HG03558 (cell line): ENCODE measurements around the gene PVRIG.
"Not testable (repeated sequence)": the region's sequence is repeated elsewhere in the genome, so short reads cannot be mapped to it uniquely, and the experiment has no call there.

Source experiments
- ATAC-seq: cut with Tn5 transposase; IDR thresholded peaks from one replicate; pipeline ENCODE4 v1.9.1; 2021; ENCODE audit warnings: moderate number of reproducible peaks; ENCODE audit not compliant: unreplicated experiment; ENCODE audit errors: extremely low read depth

The PVRIG gene

DNA sequence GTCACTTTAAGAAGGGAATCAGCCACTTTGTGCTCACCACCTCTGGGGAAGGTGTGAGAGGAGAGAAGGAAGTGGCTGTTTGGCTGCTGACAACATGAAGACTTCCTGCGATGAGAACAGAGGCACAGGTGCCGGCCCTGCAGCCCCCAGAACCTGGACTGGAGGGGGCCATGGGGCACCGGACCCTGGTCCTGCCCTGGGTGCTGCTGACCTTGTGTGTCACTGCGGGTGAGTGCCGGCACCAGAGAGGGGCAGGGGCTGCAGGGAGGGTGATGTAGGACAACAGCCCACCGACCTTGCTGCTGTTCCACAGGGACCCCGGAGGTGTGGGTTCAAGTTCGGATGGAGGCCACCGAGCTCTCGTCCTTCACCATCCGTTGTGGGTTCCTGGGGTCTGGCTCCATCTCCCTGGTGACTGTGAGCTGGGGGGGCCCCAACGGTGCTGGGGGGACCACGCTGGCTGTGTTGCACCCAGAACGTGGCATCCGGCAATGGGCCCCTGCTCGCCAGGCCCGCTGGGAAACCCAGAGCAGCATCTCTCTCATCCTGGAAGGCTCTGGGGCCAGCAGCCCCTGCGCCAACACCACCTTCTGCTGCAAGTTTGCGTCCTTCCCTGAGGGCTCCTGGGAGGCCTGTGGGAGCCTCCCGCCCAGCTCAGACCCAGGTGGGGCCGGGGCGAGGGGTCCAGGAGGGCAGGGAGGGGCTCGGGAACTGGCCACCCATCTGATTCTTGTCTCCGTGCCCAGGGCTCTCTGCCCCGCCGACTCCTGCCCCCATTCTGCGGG, at the start of gene PVRIG:
Gene PVRIG (plus strand): TSS at position 149 of the 785 bp plus-strand sequence. CDS start 22 bp downstream, at position 171.
- ATAC-seq: not testable (repeated sequence)

DNA sequence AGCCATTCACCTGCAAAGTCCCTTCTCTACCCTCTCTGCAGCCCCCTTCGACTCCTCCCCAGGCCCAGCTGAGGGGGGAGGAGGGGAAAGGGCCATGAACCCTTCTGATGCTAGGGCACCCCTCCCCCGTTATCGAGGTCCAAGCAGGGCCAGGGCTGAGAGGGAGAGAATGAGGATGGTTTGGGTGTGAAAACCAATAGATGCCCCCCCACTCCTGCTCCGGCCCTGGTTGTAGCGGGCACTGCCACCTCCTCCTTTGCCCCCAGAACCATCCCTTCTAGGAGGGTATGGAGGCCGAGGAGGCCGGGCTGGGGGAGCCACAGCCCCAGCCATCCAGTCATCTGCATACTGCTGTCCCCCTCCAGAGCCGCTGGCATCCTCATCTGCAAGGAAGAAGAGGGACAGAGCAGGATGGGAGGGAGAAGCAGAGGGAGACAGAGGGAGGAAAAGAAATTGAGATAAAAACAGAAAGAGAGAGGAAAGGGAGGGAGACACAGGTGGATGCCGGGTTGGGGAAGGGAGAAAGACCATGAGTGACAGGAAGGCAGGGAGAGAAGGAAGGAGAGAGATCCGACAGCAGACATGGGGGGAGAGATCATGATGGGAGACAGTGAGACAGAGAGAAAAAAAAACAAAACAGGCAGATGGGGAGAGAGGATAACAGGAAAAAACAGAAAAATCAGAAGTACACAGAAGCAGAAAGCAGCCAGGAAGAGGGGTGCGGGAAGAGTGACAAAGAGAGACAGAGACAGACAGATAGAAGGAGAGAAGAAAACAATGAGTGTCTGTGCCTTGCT, 49.5 kb upstream of the PVRIG start:
- no peak for ATAC-seq

DNA sequence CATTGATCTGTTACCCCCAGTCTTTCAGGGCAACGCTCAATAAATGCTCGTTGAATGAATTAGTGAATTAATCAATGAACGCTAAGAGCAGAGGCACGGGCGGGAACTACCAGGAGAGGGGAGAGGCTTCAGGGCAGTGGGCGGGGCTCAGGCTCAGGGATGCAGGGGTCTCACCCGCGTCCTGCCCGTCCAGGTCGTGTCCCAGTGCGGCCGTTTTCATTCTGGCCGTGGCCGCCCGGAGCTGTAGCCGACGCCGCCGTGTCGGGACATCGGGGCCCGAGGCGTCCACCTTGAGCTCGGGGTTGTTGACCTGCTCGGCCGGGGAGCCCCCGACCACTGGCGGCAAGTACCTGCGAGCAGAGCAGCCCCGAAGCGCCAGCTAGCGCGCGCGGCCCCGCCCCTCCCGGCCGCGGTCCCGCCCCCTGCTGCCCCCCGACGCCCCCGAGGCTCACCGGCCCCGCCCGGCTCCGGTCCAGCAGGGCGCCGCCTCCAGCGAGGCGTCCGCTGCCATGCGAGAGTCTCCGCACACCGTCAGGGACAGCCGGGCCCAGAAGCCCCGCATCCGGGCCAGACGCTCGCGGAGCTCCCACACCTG, 48.6 kb upstream of the PVRIG start:
- no peak for ATAC-seq

DNA sequence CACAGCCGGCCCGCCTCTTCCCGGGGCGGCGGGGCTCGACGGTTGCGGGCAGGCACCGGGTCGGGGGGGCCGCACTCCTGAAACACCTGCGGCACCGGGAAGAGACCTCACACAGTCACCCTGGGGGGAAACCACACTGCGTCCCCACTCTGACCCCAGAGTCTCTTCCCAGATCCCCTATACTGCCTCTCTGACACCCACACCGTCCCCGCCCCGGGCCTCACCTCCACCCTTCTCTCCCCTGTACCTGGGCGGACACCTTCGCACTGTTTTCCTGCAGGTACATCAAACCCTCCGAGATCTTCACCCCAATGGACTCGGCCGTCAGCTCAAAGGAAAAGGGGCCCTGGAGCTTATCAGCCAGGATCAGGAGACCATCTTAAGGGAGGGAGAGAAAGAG, 47.9 kb upstream of the PVRIG start:
- no peak for ATAC-seq

DNA sequence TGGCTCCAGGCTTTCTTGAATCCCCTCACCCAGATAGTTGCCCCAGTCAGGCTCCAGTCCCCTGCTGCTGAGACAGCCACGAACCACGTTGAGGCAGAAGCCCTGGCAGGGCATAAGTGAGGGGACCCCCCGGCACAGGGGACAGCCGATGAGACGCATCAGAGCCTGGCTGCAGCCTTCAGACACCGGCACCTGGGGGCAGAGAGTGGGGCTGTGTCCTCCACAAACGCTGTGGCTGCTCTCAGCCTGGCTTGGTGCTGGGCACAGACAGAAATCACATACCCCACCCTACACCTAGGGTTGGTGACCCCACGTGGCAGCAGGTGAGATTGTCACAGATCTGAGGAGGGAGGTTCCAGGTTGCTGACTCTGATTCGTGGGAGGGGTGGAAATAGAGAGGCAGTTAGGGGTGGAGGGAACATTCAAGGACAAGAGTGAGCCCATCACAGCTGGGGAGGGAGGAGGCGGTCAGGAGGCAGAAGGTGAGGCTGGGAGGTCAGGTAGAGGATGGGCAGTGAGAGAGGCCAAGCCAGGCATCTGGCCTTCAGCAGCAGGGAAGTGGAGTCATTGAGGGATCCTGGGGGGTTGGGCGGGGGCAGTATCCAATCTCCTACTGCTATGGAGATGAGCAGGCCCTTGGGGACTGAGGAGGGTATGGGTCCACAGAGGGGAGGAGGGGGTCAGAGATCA, 45.8 kb upstream of the PVRIG start:
- no peak for ATAC-seq

DNA sequence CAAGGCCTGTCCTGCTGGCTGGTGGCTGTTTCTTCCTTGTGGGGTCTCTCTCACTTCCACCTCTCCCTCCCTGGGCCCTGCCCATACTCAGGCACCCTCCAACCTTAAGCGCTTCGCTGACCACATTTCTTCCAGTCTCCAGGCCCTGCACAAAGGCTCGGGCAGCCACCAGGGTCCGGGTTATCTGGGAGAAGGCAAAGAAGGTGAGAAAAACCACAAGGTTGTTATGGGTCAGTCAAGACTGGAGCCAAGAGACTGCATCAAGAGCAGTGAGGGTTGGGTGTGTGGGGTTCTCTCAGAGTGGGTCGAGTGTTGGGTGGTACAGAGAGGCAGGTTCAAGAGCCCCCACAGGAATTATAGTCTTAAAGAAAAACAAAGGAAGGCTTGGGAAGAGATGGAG, 45.2 kb upstream of the PVRIG start:
- ATAC-seq: no peak

DNA sequence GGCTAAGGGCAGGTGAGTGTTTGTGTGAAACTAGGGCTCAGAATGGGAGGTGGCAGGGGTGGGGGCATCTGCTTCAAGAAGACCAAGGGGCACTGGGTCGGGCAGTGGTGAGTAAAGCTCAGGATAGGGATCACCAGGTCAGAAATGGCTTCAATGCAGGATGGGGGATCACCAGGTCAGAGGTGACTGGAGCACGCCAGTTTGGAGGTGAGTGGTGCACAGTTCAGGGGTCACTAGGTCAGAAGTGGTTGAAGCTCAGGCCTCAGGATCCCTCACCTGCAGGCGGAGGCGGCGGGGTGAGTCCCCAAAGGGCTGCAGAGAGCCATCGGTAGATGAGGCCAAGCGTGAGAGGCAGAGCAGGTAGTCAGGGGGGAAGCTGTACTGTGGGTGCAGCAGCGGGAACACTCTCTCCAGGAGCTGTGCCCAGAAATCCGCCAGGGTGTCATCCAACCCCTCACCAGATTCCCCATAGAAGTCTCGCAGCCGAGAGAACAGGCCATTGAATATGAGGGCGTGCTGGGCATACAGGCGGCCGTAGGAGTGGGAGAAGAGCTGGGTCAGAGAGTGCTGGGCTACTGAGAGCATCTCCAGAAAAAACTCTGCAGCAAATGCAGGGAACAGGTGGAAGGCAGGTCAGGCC, 44.3 kb upstream of the PVRIG start:
- no peak for ATAC-seq

DNA sequence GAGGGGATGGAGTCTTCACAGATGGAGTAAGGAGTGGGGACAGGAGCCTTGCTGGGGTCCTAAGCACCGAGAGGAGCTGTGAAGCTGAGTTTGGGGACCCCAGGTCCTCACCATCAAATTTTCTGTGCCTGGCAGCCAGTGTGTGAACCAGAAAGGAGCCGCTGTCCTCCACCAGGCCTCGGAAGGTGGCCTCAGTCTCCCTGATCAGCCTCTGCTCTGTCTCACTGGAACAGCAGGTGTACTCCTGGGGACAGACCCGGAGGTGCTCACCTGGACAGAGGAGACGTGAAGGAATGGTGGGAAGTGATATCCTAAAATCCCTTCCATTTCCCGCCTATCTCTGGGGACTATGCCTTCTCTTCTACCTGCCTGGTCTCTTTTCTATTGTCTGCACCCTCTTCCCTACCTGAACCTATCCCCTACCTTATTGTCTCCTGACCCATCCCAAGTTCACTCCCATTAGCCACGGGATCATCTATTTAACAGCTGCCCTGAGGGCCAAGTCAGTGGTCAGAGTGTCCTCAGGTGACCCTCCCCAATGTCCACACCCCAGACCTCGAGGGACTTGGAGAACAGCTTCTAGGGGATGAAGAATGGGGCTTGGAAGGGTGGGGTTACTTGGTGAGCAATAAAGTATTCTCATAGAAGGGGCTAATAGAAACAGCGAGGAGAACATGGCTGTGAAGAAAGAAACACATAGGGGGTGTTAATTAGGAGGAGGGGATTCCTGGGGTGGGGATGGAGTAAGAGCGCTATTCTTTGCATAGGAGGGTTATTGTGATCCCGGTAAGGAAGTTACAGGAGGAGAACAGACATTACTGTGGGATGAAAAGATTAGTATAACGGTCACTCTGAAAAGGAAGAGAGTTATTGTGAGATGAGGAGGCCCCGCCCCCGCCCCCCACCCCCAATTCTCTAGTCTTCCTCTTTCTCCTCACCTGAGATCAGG, 43.4 kb upstream of the PVRIG start:
- no peak for ATAC-seq

DNA sequence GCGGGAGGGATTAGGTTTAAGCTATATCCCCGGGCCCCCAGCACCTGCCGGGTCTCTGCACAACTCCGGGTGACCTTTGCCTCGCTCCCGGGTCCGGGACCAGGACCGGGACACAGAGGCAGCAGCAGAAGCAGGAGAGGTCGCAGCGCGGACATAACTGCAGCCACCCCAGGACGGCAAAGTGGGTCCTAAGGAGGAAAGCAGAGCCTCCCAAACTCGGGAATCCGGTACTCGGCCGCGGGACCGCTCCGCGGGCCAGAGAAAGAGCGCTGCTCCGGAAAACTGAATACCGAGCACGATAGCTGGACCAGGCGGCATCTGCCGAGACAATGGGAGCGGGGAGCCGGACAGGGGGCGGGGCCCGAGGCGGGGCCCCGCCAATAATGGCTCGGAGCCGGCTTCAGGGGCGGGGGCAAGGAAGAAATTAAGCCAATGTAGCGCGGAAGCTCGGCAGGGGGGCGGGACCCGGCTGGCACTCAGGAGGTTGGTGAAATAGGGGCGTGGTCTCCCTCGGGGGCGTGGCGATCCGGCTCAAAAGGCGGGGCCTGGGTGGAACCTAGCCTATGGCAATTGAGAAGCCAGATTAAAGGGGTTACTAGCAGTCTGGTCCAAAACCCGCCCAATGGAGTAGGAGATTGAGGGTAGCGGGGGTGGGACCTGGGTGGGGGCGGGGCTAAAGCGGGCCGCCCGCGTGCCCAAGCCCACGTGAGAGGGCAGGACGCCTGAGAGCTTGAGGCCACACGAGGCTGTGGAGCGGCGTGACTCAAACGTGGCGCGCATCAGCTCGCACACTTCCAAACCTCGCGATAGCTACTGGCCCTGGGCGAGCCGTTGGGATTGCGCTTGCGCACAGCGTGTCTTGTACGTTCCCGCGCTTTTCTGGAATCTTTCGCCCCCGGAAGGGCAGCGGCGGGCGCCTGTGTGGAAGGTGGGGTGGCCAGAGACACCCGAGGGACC, 42.4 kb upstream of the PVRIG start, which contains the start of the genes GPC2 and STAG3:
Gene GPC2 (minus strand): TSS at position 337 of the 957 bp plus-strand sequence. CDS start 182 bp downstream, at position 155.
Gene STAG3 (plus strand): TSS at position 874 of the 957 bp plus-strand sequence. CDS start 2,639 bp downstream, outside the sequence.
- peak; percentile 41 for ATAC-seq

DNA sequence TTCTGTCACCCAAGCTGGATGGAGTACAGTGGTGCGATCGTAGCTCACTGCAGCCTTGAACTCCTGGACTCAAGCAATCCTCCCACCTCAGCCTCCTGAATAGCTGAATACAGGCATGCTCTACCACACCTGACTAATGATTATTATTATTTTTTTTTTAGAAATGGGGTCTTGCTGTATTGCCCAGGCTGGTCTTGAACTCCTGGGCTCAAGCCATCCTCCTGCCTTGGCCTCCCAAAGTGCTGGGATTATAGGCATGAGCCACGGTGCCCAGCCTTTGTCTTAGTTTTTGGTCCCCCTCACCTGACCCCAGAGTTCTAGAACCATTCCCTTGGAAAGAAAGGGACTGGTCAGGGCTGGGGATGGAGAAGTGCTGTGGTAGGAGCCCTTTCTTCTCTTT, 39.7 kb upstream of the PVRIG start:
- not testable (repeated sequence) for ATAC-seq

DNA sequence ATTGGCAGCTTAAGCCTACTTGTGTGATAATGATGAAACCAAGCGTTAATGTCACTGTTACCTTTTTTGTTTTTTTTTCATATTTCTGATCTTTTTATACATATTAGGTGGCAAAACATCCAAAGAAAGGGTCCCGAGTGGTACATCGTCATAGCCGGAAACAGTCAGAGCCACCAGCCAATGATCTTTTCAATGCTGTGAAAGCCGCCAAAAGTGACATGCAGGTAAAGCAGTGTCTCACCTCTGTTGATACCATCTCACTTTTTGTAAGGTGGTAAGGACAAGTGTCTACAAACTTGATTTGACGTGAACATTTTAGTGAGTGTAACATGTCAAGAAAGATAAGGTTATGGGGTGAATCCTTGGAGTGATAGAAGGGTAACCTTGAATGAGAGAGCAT, 37.1 kb upstream of the PVRIG start:
- not testable (repeated sequence) for ATAC-seq

DNA sequence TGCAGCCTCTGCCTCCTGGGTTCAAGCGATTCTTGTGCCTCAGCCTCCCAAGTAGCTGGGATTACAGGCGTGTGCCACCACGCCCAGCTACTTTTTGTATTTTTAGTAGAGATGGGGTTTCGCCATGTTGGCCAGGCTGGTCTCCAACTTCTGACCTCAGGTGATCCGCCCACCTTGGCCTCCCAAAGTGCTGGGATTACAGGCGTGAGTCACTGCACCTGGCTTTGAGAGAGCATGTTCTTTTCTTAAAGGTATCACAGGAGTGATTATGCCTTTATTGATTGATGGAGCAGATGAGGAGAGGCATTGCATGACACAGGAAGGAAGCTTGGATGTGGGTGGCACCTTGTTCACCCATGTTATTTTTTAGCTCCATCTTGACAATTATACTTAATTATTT, 36.7 kb upstream of the PVRIG start:
- not testable (repeated sequence) for ATAC-seq

DNA sequence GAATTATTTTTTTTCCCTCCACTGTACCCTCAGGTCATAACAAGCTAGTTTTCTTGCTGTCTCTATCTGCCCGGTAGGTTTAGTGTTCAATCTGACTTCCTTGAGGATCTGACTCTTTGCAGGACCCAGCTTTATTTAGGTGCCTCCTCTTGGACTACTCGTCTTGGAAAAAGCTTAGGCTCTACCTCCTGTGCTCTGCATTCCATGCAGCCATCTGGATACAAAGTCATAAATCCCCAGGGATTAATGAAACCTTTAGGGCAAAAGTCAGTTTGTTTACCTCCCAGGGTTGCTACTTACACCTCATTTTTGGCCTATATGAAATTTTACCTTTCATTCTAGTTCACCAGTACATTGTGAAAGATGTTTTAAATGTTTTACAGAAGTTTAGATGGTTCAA, 34.0 kb upstream of the PVRIG start:
- ATAC-seq: no peak

DNA sequence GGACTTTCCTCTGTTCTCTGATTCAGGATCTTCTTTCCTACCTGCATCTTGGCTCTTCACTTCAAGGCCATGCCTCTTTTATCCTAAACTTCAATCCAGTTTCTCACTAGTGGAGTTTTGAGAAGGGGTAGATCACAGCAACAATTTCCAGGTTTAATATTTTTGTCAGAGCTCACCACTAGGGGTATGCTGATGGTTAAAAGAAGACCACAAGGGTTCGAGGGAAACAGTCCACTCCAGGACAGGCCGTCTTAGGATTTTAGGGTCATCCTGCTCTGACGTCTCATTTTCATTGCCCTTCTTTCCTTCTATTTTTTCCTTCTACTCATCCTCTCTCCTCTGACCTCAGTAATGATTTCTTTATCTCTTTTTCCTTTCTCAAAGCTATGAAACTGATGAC, 30.7 kb upstream of the PVRIG start:
- ATAC-seq: no peak

DNA sequence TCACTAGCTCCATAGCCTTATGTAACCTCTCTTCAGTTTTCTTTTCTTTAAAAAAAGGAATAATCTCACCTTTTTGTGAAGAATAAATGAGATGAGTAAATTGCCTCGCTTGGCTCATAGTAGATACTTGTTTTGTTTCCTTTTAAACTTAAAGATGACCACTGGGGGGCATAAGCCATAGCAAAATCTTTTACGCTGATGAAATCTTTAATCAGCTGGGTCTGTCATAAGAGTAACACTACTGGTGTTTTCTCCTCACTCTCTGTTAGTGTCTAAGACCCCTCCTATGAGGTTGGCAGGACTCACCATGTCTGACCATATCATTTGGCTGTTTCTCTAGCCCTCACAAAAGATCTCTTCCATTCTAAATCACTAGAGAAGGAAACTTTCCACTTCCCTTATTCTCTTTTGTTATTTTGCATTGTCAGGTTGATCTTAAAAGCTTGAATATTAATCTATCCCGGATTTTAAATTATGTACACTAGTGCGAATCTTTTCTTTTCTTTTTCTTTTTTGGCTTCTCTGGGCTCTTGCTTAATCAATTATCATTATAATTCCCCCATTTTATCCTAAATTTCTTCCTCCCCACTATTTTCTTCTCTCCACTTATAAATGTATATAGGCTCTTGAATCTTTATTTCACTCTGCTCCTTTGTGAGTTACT, 29.6 kb upstream of the PVRIG start:
- ATAC-seq: no peak

DNA sequence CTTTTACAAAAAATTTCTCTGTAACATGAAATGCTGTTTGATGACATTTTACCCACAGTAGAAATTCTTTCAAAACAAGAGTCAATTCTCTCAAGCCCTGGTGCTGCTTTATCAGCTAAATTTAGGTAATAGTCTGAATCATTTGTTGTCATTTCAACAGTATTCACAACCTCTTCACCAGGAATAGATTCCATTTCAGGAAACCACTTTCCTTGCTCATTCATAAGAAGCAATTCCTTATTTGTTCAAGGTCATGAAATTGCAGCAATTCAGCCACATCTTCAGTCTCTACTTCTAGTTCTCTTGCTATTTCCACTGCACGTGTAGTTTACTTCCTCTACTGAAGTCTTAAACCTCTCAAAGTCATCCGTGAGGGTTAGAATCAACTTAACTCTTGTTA, 28.0 kb upstream of the PVRIG start:
- no peak for ATAC-seq

DNA sequence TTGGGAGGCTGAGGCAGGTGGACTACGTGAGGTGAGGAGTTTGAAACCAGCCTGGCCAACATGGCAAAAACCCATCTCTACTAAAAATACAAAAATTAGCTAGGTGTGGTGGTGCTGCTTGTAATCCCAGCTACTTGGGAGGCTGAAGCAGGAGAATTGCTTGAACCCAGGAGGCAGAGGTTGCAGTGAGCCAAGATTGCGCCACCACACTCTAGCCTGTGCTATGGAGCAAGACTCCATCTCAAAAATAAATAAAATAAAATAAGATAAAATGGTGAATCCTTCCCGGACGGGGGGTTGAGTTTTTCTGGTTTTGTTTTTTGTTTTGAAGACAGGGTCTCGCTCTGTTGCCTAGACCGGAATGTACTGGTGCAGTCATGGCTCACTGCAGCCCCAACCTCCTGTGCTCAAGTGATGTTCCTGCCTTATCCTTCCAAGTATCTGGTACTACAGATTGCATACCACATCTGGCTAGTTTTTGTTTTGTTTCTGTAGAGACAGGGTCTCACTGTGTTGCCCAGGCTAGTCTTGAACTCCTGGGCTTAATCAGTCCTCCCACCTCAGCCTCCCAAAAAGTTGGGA, 27.4 kb upstream of the PVRIG start:
- not testable (repeated sequence) for ATAC-seq
